ENCODE measurements around the gene AMFR. TPM values are rescaled to one million over a fixed set of nuclear protein-coding genes. Genes with fewer than 3 reads are reported as not detected.

AMFR gene
- total and polyA plus RNA-seq, 8 donors: 29.2 to 64.2 (median 47.3) TPM

GRCh38 chr16:56314244-56314850, 111.0 kb downstream of the AMFR start:
- H3K4me3 ChIP-seq: no peak overlapping the region
- TF ChIP-seq CTCF (IDR thresholded peaks at IDR 0.05): no peak
- H3K27me3 ChIP-seq: no peaks in the 10 kb centered on the region
- H3K27ac ChIP-seq: no peak overlapping the region
- no peaks in the 10 kb centered on the region for H3K9me3 ChIP-seq
- FAIRE-seq: no peak
- ATAC-seq: no peak
- DNase-seq: no peak
- WGBS, 2 donors: 61 to 71% methylated on average over 18 of the region's 18 CpGs
- intact Hi-C loops (cut with DNase I): loop anchor here in 1 of 3 donors (10.0 kb wide), 1 partner anchor 370 kb away; no protein-coding TSS in a partner anchor
- H3K4me1 ChIP-seq: no peaks in the 10 kb centered on the region
- H3K36me3 ChIP-seq: no peaks in the 10 kb centered on the region

- no peaks in the 10 kb centered on the region for H3K4me1 ChIP-seq
- no peak overlapping the region for H3K4me3 ChIP-seq
- no peaks in the 10 kb centered on the region for H3K36me3 ChIP-seq
- H3K27me3 ChIP-seq: no peaks in the 10 kb centered on the region
- no peak overlapping the region for H3K27ac ChIP-seq
- H3K9me3 ChIP-seq: no peaks in the 10 kb centered on the region
- intact Hi-C loops (cut with DNase I): loop anchor here in 1 of 3 donors (10.0 kb wide), 1 partner anchor 368 kb away; no protein-coding TSS in a partner anchor
- no peak for TF ChIP-seq CTCF (IDR thresholded peaks at IDR 0.05)
- WGBS, 2 donors: 74 to 81% methylated on average over 7 of the region's 7 CpGs
- ATAC-seq (no peak), DNase-seq (no peak), FAIRE-seq (no peak)
These were observed 112.8 kb downstream of the AMFR start for GRCh38 chr16:56312556-56312955.

- Histone ChIP-seq H3K9me3 (no peaks in the 10 kb centered on the region), H3K36me3 (no peaks in the 10 kb centered on the region), H3K27me3 (no peaks in the 10 kb centered on the region), H3K4me3 (no peak overlapping the region), H3K27ac (no peak overlapping the region), H3K4me1 (no peaks in the 10 kb centered on the region)
- TF ChIP-seq CTCF (IDR thresholded peaks at IDR 0.05): no peak
- ATAC-seq: peak in 1 of 4 donors; percentile 18
- no peak for DNase-seq
- WGBS, 2 donors: 71% methylated on average over 11 of the region's 11 CpGs
- no peak for FAIRE-seq
- intact Hi-C loops (cut with DNase I): loop anchor here in 1 of 3 donors (10.0 kb wide), 1 partner anchor 367 kb away; no protein-coding TSS in a partner anchor
These were observed 113.4 kb downstream of the AMFR start for GRCh38 chr16:56312028-56312300.

Other genes with a start within 250 kb of the AMFR start
- 1 to 10 TPM; 1.2 to 6.3 (median 3.9) TPM for gene GNAO1, start 234.1 kb downstream of the AMFR start, total RNA-seq
- gene GNAO1, start 234.1 kb downstream of the AMFR start, polyA plus RNA-seq: 10 to 100 TPM in 1 of 2 donors, 1 to 10 TPM in 1; 7.6 to 13.4 TPM
- gene NUDT21, start 25.8 kb upstream of the AMFR start, total RNA-seq: 10 to 100 TPM; 36.1 to 57.6 (median 49.6) TPM
- gene NUDT21, start 25.8 kb upstream of the AMFR start, polyA plus RNA-seq: 10 to 100 TPM in 1 of 2 donors, 1 to 10 TPM in 1; 7.9 to 17.8 TPM
- gene OGFOD1, start 26.0 kb upstream of the AMFR start, total RNA-seq: 10 to 100 TPM in 4 of 6 donors, 1 to 10 TPM in 2; 5.9 to 14.0 (median 11.7) TPM
- gene OGFOD1, start 26.0 kb upstream of the AMFR start, polyA plus RNA-seq: 1 to 10 TPM; 3.2 to 6.6 TPM
- gene BBS2, start 94.5 kb upstream of the AMFR start, total RNA-seq: 10 to 100 TPM in 5 of 6 donors, 1 to 10 TPM in 1; 10.0 to 19.0 (median 14.5) TPM
- gene BBS2, start 94.5 kb upstream of the AMFR start, polyA plus RNA-seq: 10 to 100 TPM; 20.7 to 50.4 TPM
- gene MT4, start 139.5 kb upstream of the AMFR start, total RNA-seq: not detected
- gene MT4, start 139.5 kb upstream of the AMFR start, polyA plus RNA-seq: not detected
- gene MT3, start 164.0 kb upstream of the AMFR start, total RNA-seq: under 1 TPM in 2 of 6 donors, not detected in 4; 0.41 to 0.43 TPM
- gene MT3, start 164.0 kb upstream of the AMFR start, polyA plus RNA-seq: 1 to 10 TPM; 1.1 to 4.6 TPM
- 100 to 1,000 TPM in 3 of 6 donors, 10 to 100 TPM in 3; 71.0 to 389 (median 110) TPM for gene MT2A, start 183.0 kb upstream of the AMFR start, total RNA-seq
- 100 to 1,000 TPM; 254 to 495 TPM for gene MT2A, start 183.0 kb upstream of the AMFR start, polyA plus RNA-seq
- 100 to 1,000 TPM in 4 of 6 donors, 10 to 100 TPM in 2; 36.1 to 233 (median 158) TPM for gene MT1E, start 200.2 kb upstream of the AMFR start, total RNA-seq
- gene MT1E, start 200.2 kb upstream of the AMFR start, polyA plus RNA-seq: 100 to 1,000 TPM; 293 to 646 TPM
- 10 to 100 TPM in 4 of 6 donors, 1 to 10 TPM in 2; 8.3 to 28.8 (median 11.9) TPM for gene MT1M, start 207.1 kb upstream of the AMFR start, total RNA-seq
- gene MT1M, start 207.1 kb upstream of the AMFR start, polyA plus RNA-seq: 10 to 100 TPM; 29.7 to 34.6 TPM
- 1 to 10 TPM; 1.6 to 6.6 (median 4.0) TPM for gene MT1A, start 213.1 kb upstream of the AMFR start, total RNA-seq
- 10 to 100 TPM; 15.0 to 66.7 TPM for gene MT1A, start 213.1 kb upstream of the AMFR start, polyA plus RNA-seq
- gene MT1B, start 226.3 kb upstream of the AMFR start, total RNA-seq: not detected
- gene MT1B, start 226.3 kb upstream of the AMFR start, polyA plus RNA-seq: not detected
- gene MT1F, start 232.4 kb upstream of the AMFR start, total RNA-seq: 100 to 1,000 TPM in 1 of 6 donors, 10 to 100 TPM in 5; 29.1 to 119 (median 44.7) TPM
- 100 to 1,000 TPM in 1 of 2 donors, 10 to 100 TPM in 1; 94.6 to 201 TPM for gene MT1F, start 232.4 kb upstream of the AMFR start, polyA plus RNA-seq
- gene MT1G, start 242.5 kb upstream of the AMFR start, total RNA-seq: 100 to 1,000 TPM in 4 of 6 donors, 10 to 100 TPM in 2; 76.9 to 766 (median 150) TPM
- 100 to 1,000 TPM; 496 to 753 TPM for gene MT1G, start 242.5 kb upstream of the AMFR start, polyA plus RNA-seq
- gene MT1H, start 244.3 kb upstream of the AMFR start, total RNA-seq: 100 to 1,000 TPM in 1 of 6 donors, 10 to 100 TPM in 4, 1 to 10 TPM in 1; 8.3 to 106 (median 21.0) TPM
- 10 to 100 TPM; 14.9 to 71.1 TPM for gene MT1H, start 244.3 kb upstream of the AMFR start, polyA plus RNA-seq